H9 (cell line): ENCODE data around the gene DSC1. TPM values are rescaled to one million over a fixed set of nuclear protein-coding genes. Genes with fewer than 3 reads are reported as not detected.

Experiments
- DNase-seq: peaks from one replicate; pipeline ENCODE4 v3.0.0-alpha.2; 2017
- H2AFZ ChIP-seq: one replicate; pipeline ENCODE4 v1.6.1; 2013; ENCODE audit warnings: mild to moderate bottlenecking, low read length, control low read depth, moderate library complexity
- H2AK5ac ChIP-seq: 2 replicates; pipeline ENCODE4 v1.6.1; 2013; ENCODE audit warnings: low read length, control low read depth, mixed read lengths; ENCODE audit not compliant: insufficient read length
- H2BK120ac ChIP-seq: one replicate; pipeline ENCODE4 v1.6.1; 2013; ENCODE audit warnings: low read depth, mild to moderate bottlenecking, low read length, control low read depth, inconsistent platforms; ENCODE audit not compliant: poor library complexity, severe bottlenecking
- H2BK12ac ChIP-seq: 2 replicates; pipeline ENCODE4 v1.6.1; 2013; ENCODE audit warnings: low read length, control low read depth, mixed read lengths, low read depth; ENCODE audit not compliant: insufficient read length
- H2BK15ac ChIP-seq: 2 replicates; pipeline ENCODE4 v1.6.1; 2013; ENCODE audit warnings: low read depth, low read length, control low read depth
- H2BK20ac ChIP-seq: one replicate; pipeline ENCODE4 v1.6.1; 2013; ENCODE audit warnings: low read depth, mild to moderate bottlenecking, low read length, control low read depth, inconsistent platforms; ENCODE audit not compliant: poor library complexity, severe bottlenecking
- H2BK5ac ChIP-seq: 2 replicates; pipeline ENCODE4 v1.6.1; 2013; ENCODE audit warnings: low read length, control low read depth, mixed read lengths; ENCODE audit not compliant: insufficient read length
- H3K14ac ChIP-seq: 2 replicates; pipeline ENCODE4 v1.6.1; 2013; ENCODE audit warnings: low read length, control low read depth; ENCODE audit not compliant: insufficient read depth
- H3K18ac ChIP-seq: 2 replicates; pipeline ENCODE4 v1.6.1; 2013; ENCODE audit warnings: low read depth, mild to moderate bottlenecking, mixed read lengths, low read length, control low read depth; ENCODE audit not compliant: insufficient read length
- H3K23ac ChIP-seq: 2 replicates; pipeline ENCODE4 v1.6.1; 2013; ENCODE audit warnings: low read length, control low read depth, mixed read lengths, low read depth; ENCODE audit not compliant: insufficient read length
- H3K23me2 ChIP-seq: 2 replicates; pipeline ENCODE4 v1.6.1; 2013; ENCODE audit warnings: low read depth, mild to moderate bottlenecking, mixed read lengths, low read length, control low read depth; ENCODE audit not compliant: insufficient read length, poor library complexity, severe bottlenecking
- H3K27ac ChIP-seq: 2 replicates; pipeline ENCODE4 v1.5.1; 2013; ENCODE audit warnings: low read length, control low read depth, mixed read lengths, low read depth; ENCODE audit not compliant: insufficient read length
- H3K27me3 ChIP-seq: 2 replicates; pipeline ENCODE4 v1.6.1; 2013; ENCODE audit warnings: low read length, control low read depth, inconsistent platforms; ENCODE audit not compliant: insufficient read depth
- H3K4ac ChIP-seq: 2 replicates; pipeline ENCODE4 v1.6.1; 2013; ENCODE audit warnings: low read depth, mild to moderate bottlenecking, control low read depth, inconsistent platforms, low read length, moderate library complexity
- H3K4me1 ChIP-seq: 2 replicates; pipeline ENCODE4 v1.6.1; 2013; ENCODE audit warnings: low read length, control low read depth, inconsistent platforms; ENCODE audit not compliant: insufficient read depth
- H3K4me2 ChIP-seq: 2 replicates; pipeline ENCODE4 v1.6.1; 2013; ENCODE audit warnings: low read length, control low read depth, mixed read lengths; ENCODE audit not compliant: insufficient read length, insufficient read depth
- H3K56ac ChIP-seq: 2 replicates; pipeline ENCODE4 v1.6.1; 2013; ENCODE audit warnings: low read depth, mild to moderate bottlenecking, mixed read lengths, low read length, control low read depth; ENCODE audit not compliant: insufficient read length
- H3K79me1 ChIP-seq: 2 replicates; pipeline ENCODE4 v1.6.1; 2013; ENCODE audit warnings: low read depth, mild to moderate bottlenecking, moderate library complexity, low read length, control low read depth, inconsistent platforms; ENCODE audit not compliant: insufficient read depth, poor library complexity, severe bottlenecking
- H3K79me2 ChIP-seq: 2 replicates; pipeline ENCODE4 v1.6.1; 2013; ENCODE audit warnings: low read length, control low read depth, inconsistent platforms; ENCODE audit not compliant: insufficient read depth
- H3K9ac ChIP-seq: 2 replicates; pipeline ENCODE4 v1.6.1; 2013; ENCODE audit warnings: low read length, control low read depth, mixed read lengths; ENCODE audit not compliant: insufficient read length; ENCODE audit errors: extremely low read depth
- H3K9me3 ChIP-seq: one replicate; pipeline ENCODE4 v1.6.1; 2013; ENCODE audit warnings: low read depth, low read length, inconsistent platforms; ENCODE audit not compliant: control insufficient read depth
- H3T11ph ChIP-seq: one replicate; pipeline ENCODE4 v1.6.1; 2013; ENCODE audit warnings: mild to moderate bottlenecking, low read length, control low read depth, inconsistent platforms
- H4K20me1 ChIP-seq: one replicate; pipeline ENCODE4 v1.6.1; 2013; ENCODE audit not compliant: control insufficient read depth, insufficient read length, insufficient read depth
- H4K5ac ChIP-seq: 2 replicates; pipeline ENCODE4 v1.6.1; 2013; ENCODE audit warnings: low read depth, mild to moderate bottlenecking, mixed read lengths, low read length, control low read depth; ENCODE audit not compliant: insufficient read length
- H4K8ac ChIP-seq: replicated peaks from 2 replicates; pipeline ENCODE4 v1.6.1; 2013; ENCODE audit warnings: low read length, control low read depth, mixed read lengths, low read depth; ENCODE audit not compliant: insufficient read length
- H4K91ac ChIP-seq: 2 replicates; pipeline ENCODE4 v1.6.1; 2013; ENCODE audit warnings: low read depth, mild to moderate bottlenecking, moderate library complexity, mixed read lengths, low read length, control low read depth; ENCODE audit not compliant: insufficient read length
- H3K27ac Mint-ChIP-seq, 3 experiments: 2 replicates in 2 of 3; 3 replicates in 1 of 3; pipeline ENCODE4 v1.8.0; 2020 to 2021; ENCODE audit warnings: mixed read lengths in 3 of 3, mild to moderate bottlenecking in 1 of 3, moderate library complexity in 1 of 3
- H3K27me3 Mint-ChIP-seq: 2 replicates; pipeline ENCODE4 v1.8.0; 2021; ENCODE audit warnings: low read depth, mild to moderate bottlenecking, moderate library complexity, mixed read lengths
- H3K36me3 Mint-ChIP-seq, 3 experiments: 2 replicates in 2 of 3; 3 replicates in 1 of 3; pipeline ENCODE4 v1.8.0; 2020 to 2021; ENCODE audit warnings: low read depth in 3 of 3, mixed read lengths in 3 of 3; ENCODE audit not compliant: insufficient read depth in 1 of 3
- H3K4me1 Mint-ChIP-seq, 2 experiments: 2 replicates each; pipeline ENCODE4 v1.8.0; 2020; ENCODE audit warnings: mixed read lengths in 2 of 2
- H3K4me3 Mint-ChIP-seq, 2 experiments: 2 replicates in 1 of 2; 3 replicates in 1 of 2; pipeline ENCODE4 v1.8.0; 2020 to 2021; ENCODE audit warnings: mild to moderate bottlenecking in 2 of 2, mixed read lengths in 2 of 2, moderate library complexity in 1 of 2
- H3K9me3 Mint-ChIP-seq, 2 experiments: 2 replicates in 1 of 2; 3 replicates in 1 of 2; pipeline ENCODE4 v1.8.0; 2020; ENCODE audit warnings: mild to moderate bottlenecking in 2 of 2, mixed read lengths in 2 of 2, moderate library complexity in 1 of 2
- CTCF ChIP-seq: fragments of 200-600 bp; sonication (generic); conservative IDR thresholded peaks from 3 replicates; pipeline ENCODE4 v1.8.0; 2021; ENCODE audit warnings: antibody characterized with exemption, mild to moderate bottlenecking
- WGBS: extraction: QIAGEN DNeasy Blood & Tissue Kit; methylation state at CpG from one replicate; pipeline ENCODE4 v1.1.7; 2013; ENCODE audit warnings: missing lambda C conversion rate, low lambda C conversion rate, mixed read lengths; ENCODE audit not compliant: insufficient read length; ENCODE audit errors: extremely low coverage; 5-methylcytosine and 5-hydroxymethylcytosine counted together
- total RNA-seq: library from RNA; stranded (reverse); gene quantifications from 2 replicates; pipeline ENCODE4 v1.2.1, GENCODE V29; 2021

DSC1 gene
- total RNA-seq, 1 experiment from 2014 or later, result not detected

DNA sequence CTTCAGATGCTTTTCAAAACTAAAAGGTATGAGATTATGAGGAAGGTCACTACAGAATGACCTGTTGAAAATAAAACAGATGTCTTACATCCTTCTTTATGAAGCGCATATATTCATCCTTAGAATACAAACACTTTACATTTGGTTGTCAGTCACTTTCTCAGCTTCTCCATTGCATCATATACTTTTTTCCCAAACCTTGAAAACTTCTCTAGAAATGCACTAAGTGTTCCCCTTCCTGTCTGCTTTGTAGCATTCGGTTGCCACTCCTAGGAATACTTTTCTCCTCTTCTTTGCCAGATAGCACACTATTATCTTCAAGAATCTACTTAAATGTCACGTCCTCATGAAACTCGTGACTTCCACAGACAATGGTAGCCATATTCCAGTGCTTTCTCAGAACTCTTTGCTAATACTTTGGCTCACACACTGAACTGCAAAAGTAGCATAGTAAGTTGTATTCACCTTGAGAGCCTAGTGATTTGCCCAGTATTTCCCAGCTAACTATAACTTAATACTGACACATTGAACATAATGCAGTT is 27.6 kb downstream of the DSC1 start:
- Histone ChIP-seq H2AK5ac (no peak overlapping the region), H4K20me1 (no peaks in the 10 kb centered on the region), H3K23me2 (no peaks in the 10 kb centered on the region), H3T11ph (no peak overlapping the region), H3K79me1 (no peaks in the 10 kb centered on the region), H3K23ac (no peak overlapping the region), H4K8ac (no peak overlapping the region), H3K27me3 (no peaks in the 10 kb centered on the region), H3K4ac (no peak overlapping the region), H3K56ac (no peak overlapping the region), H3K4me2 (no peak overlapping the region), H3K14ac (no peak overlapping the region), H4K5ac (no peak overlapping the region), H2BK120ac (no peak overlapping the region), H3K4me1 (no peaks in the 10 kb centered on the region), H2BK5ac (no peak overlapping the region), H4K91ac (no peak overlapping the region), H2BK12ac (no peak overlapping the region), H3K18ac (no peak overlapping the region), H2BK15ac (no peak overlapping the region), H3K9me3 (no peaks in the 10 kb centered on the region), H2BK20ac (no peak overlapping the region), H3K79me2 (no peaks in the 10 kb centered on the region), H3K27ac (no peak overlapping the region), H2AFZ (no peak overlapping the region), H3K9ac (no peak overlapping the region)
- no peak for DNase-seq
- TF ChIP-seq CTCF, result no peak
- Mint-ChIP-seq H3K27ac (no peak overlapping the region; a peak in 1 of 7 replicates), H3K36me3 (no peaks in the 10 kb centered on the region), H3K9me3 (no peaks in the 10 kb centered on the region), H3K27me3 (no peaks in the 10 kb centered on the region), H3K4me1 (no peaks in the 10 kb centered on the region), H3K4me3 (no peak overlapping the region)
- no CpG with 5 or more reads among the region's 4 CpGs for WGBS
